ENCODE results near the gene SPTBN4.

The SPTBN4 gene

DNA sequence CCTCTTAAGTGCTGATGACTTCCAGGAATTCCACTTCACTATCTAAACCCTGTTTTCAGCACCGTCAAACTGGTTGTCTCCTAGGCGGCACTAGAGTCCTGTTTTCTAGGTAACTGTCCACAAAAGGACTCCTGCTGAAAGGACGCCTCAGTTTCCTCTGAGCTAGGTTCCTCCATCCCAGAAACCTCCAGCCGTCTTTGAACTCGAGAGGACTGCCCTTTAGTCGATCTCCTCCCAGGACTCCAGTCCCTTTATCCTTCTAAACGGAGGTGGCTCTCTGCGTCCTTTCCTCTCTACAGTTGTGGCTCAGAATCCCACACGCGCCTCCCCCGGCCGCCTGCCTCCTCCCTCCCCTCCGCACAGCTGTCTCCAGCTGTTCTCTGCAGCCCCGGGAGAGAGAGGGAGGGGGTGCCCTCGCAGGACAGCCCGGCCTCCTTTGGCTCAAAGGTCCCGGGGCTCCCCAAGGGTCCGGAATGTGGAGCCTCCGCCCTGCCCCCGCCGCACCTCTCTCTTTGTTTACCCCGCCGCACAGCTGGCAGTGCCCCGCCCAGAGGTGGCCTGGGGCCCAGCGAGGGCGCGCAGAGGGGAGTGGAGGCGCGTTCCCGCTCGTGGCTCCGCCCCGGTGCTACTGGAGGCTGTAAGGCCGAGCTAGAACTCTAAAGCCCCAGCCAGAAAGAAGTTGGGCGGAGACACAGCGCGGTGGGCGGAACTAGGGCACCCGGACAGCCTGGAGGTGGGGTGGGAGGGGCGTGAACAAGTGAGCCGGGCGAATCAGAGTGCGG lies 136.8 kb downstream of the SPTBN4 start:
- peak overlapping the region; percentile 33 for H3K4me3 ChIP-seq (ENCODE audit: low read depth, low read length)
- in situ Hi-C loops (cut with HindIII; ENCODE audit: low sequenced_read_pairs) = no loop called here
- DNase-seq (ENCODE audit: low read depth, low spot score) = peak; percentile 96
- TF ChIP-seq, protein P1, sequence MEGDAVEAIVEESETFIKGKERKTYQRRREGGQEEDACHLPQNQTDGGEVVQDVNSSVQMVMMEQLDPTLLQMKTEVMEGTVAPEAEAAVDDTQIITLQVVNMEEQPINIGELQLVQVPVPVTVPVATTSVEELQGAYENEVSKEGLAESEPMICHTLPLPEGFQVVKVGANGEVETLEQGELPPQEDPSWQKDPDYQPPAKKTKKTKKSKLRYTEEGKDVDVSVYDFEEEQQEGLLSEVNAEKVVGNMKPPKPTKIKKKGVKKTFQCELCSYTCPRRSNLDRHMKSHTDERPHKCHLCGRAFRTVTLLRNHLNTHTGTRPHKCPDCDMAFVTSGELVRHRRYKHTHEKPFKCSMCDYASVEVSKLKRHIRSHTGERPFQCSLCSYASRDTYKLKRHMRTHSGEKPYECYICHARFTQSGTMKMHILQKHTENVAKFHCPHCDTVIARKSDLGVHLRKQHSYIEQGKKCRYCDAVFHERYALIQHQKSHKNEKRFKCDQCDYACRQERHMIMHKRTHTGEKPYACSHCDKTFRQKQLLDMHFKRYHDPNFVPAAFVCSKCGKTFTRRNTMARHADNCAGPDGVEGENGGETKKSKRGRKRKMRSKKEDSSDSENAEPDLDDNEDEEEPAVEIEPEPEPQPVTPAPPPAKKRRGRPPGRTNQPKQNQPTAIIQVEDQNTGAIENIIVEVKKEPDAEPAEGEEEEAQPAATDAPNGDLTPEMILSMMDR (IDR thresholded peaks at IDR 0.05; ENCODE audit: low read depth, low read length) = no peak

DNA sequence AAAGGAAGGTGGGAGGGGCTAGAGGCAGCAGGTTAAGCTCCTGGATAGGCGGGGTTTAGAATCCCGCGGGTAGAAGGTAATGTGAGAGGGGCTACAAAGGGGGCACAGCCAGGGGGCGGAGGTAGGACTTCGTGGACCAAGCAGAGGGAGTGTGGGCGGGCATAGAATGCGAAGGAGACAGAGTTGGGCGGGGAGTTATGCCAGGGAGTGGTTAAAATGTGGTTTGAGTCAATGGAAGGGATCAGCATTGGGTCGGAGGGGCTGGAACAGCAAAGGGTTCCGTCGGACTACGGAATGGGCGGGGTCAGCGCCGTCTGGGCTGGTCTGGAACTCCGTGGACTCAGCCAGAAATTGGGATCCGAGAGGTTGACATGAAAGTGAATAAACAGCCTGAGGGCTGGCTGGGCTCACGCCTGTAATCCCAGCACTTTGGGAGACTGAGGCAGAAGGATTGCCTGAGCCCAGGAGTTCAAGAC lies 137.4 kb downstream of the SPTBN4 start:
- no peak overlapping the region for H3K4me3 ChIP-seq (ENCODE audit: low read depth, low read length)
- TF ChIP-seq, protein P1 (IDR thresholded peaks at IDR 0.05; ENCODE audit: low read depth, low read length) = no peak
- DNase-seq (ENCODE audit: low read depth, low spot score) = no peak
- in situ Hi-C loops (cut with HindIII; ENCODE audit: low sequenced_read_pairs) = no loop called here

DNA sequence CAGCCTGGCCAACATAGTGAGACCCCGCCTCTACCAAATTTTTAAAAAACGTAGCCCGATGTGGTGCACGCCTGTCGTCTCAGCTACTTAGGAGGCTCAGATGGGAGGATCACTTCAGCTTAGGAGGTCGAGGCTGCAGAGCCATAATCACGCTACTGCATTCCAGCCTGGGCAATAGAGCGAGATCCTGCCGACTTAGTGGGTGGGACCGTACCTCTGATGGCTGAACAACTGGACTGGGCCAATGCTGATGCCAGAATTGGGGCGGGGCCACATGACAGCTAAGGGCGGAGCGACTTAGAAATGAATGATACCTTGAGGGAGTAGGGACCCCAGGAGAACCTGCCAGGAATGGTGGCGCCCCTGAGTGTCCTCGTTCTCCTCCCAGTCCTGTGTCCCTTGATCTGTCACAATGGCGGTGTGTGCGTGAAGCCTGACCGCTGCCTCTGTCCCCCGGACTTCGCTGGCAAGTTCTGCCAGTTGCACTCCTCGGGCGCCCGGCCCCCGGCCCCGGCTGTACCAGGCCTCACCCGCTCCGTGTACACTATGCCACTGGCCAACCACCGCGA lies 137.9 kb downstream of the SPTBN4 start:
- peak overlapping the region; percentile 30 for H3K4me3 ChIP-seq (ENCODE audit: low read depth, low read length)
- DNase-seq (ENCODE audit: low read depth, low spot score) = no peak
- TF ChIP-seq, protein P1 (IDR thresholded peaks at IDR 0.05; ENCODE audit: low read depth, low read length) = no peak
- in situ Hi-C loops (cut with HindIII; ENCODE audit: low sequenced_read_pairs) = no loop called here

DNA sequence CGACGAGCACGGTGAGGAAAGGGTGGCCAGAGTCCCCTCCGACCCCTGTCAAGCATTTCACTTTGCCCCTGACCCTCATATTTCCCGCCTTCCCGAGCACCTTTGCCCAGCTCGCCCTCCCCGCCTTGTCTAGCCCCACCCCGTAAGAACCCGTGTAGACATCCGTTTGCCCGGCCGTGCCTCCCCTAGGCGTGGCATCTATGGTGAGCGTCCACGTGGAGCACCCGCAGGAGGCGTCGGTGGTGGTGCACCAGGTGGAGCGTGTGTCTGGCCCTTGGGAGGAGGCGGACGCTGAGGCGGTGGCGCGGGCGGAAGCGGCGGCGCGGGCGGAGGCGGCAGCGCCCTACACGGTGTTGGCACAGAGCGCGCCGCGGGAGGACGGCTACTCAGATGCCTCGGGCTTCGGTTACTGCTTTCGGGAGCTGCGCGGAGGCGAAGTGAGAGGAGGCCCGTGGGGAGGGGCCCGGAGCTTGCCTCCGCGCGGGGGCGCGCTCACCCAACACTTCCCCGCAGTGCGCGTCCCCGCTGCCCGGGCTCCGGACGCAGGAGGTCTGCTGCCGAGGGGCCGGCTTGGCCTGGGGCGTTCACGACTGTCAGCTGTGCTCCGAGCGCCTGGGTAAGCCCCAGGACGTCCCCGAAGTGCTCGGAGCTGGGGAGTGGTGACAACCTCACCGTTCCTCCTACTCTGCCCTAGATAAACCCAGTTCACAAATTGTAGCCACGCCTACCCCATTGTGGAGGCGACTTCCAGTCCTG lies 138.6 kb downstream of the SPTBN4 start:
- in situ Hi-C loops (cut with HindIII; ENCODE audit: low sequenced_read_pairs) = no loop called here
- peak; percentile 63 for DNase-seq (ENCODE audit: low read depth, low spot score)
- H3K4me3 ChIP-seq (ENCODE audit: low read depth, low read length) = peak overlapping the region; percentile 30
- TF ChIP-seq, protein P1 (IDR thresholded peaks at IDR 0.05; ENCODE audit: low read depth, low read length) = peak; percentile 31

DNA sequence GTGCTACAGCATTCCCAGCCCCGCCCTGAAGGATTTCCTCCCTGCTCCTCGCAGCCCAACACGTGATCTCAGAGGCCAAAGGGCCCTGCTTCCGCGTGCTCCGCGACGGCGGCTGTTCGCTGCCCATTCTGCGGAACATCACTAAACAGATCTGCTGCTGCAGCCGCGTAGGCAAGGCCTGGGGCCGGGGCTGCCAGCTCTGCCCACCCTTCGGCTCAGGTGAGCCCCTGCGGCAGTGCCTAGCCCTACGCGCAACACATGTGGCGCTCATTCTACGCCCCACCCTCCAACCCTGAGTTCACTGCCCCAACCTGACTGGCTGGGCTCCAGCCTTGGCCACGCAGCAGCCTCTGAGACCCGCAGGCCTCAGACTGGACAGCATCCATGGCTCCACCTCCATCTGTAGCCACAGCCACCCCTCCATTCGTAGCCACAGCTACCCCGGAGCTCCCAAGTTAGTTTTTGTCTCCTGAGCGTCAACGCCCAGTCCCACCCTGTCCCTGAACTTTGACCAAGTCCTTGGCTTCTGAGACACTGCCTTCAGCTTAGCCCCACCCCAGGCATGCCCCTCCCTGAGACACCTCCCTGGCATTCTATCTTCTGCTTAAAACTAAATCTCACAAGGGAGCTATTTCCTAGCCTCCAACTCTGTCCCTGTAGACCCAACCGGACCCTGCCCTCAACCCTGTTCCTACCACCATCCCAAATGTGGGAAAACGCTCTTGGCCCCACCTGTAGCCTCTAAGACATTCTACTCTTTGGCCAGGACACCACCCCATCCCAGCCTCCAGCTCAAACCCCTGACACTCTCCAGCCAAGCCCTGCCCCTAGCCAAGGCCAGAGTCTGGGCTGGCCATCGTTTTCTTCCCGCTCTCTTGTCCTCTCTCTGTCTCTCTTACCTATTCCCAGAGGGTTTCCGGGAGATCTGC lies 140.8 kb downstream of the SPTBN4 start:
- DNase-seq (ENCODE audit: low read depth, low spot score) = no peak
- TF ChIP-seq, protein P1 (IDR thresholded peaks at IDR 0.05; ENCODE audit: low read depth, low read length) = no peak
- in situ Hi-C loops (cut with HindIII; ENCODE audit: low sequenced_read_pairs) = no loop called here
- no peak overlapping the region for H3K4me3 ChIP-seq (ENCODE audit: low read depth, low read length)

DNA sequence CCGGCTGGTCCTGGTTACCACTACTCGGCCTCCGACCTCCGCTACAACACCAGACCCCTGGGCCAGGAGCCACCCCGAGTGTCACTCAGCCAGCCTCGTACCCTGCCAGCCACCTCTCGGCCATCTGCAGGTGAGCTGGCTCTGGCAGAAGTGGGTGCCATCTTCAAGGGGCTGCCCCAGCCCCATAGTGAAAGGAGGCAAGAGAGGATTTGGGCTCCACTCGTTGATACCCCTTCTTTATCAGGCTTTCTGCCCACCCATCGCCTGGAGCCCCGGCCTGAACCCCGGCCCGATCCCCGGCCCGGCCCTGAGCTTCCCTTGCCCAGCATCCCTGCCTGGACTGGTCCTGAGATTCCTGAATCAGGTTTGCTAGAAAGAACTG lies 141.4 kb downstream of the SPTBN4 start:
- DNase-seq (ENCODE audit: low read depth, low spot score) = no peak
- TF ChIP-seq, protein P1 (IDR thresholded peaks at IDR 0.05; ENCODE audit: low read depth, low read length) = no peak
- in situ Hi-C loops (cut with HindIII; ENCODE audit: low sequenced_read_pairs) = no loop called here

More for the DNA sequence above, 141.4 kb downstream of the SPTBN4 start:
- H3K4me3 ChIP-seq (ENCODE audit: low read depth, low read length) = no peak overlapping the region

Data from astrocyte of the spinal cord (primary cell).